Activated CD4-positive, alpha-beta T cell treated with anti-CD3 and anti-CD28 coated beads, Interleukin-2, amount 10 ng/mL, durations not matched to agents 7 days and 5 days (primary cell): ENCODE data around the gene USP2. TPM values are rescaled to one million over a fixed set of nuclear protein-coding genes. Genes with fewer than 3 reads are reported as not detected.

Source experiments
- CTCF ChIA-PET: fragments of 350-600 bp; sonication (Branson Sonifier 250); formaldehyde crosslinking; loops from one replicate; lab custom pipeline; 2021; ENCODE audit warnings: antibody characterized with exemption; lab: Charles Lee
- POLR2A ChIA-PET: fragments of 350-600 bp; sonication (Branson Sonifier 250); formaldehyde crosslinking; loops from one replicate; lab custom pipeline; 2021; ENCODE audit warnings: antibody characterized with exemption; lab: Charles Lee
- DNase-seq: peaks from one replicate; pipeline ENCODE4 v3.0.0-alpha.2; 2020
- H3K27ac Mint-ChIP-seq: one replicate; pipeline ENCODE4 v1.8.0; 2021; ENCODE audit warnings: mild to moderate bottlenecking, moderate library complexity, mixed read lengths
- H3K27me3 Mint-ChIP-seq: one replicate; pipeline ENCODE4 v1.8.0; 2021; ENCODE audit warnings: mixed read lengths
- H3K36me3 Mint-ChIP-seq: one replicate; pipeline ENCODE4 v1.8.0; 2021; ENCODE audit warnings: low read depth, mixed read lengths
- H3K4me1 Mint-ChIP-seq: one replicate; pipeline ENCODE4 v1.8.0; 2021; ENCODE audit warnings: mixed read lengths
- H3K4me3 Mint-ChIP-seq: one replicate; pipeline ENCODE4 v1.8.0; 2021; ENCODE audit warnings: mild to moderate bottlenecking, moderate library complexity, mixed read lengths
- H3K9me3 Mint-ChIP-seq: one replicate; pipeline ENCODE4 v1.8.0; 2021; ENCODE audit warnings: mixed read lengths
- total RNA-seq, 2 experiments: library from RNA; stranded (reverse); gene quantifications; one replicate each; pipeline ENCODE4 v1.2.3, GENCODE V29; 2021

USP2 gene
- total RNA-seq, 2 experiments from 2014 or later, result 0.17 to 0.22 TPM

DNA sequence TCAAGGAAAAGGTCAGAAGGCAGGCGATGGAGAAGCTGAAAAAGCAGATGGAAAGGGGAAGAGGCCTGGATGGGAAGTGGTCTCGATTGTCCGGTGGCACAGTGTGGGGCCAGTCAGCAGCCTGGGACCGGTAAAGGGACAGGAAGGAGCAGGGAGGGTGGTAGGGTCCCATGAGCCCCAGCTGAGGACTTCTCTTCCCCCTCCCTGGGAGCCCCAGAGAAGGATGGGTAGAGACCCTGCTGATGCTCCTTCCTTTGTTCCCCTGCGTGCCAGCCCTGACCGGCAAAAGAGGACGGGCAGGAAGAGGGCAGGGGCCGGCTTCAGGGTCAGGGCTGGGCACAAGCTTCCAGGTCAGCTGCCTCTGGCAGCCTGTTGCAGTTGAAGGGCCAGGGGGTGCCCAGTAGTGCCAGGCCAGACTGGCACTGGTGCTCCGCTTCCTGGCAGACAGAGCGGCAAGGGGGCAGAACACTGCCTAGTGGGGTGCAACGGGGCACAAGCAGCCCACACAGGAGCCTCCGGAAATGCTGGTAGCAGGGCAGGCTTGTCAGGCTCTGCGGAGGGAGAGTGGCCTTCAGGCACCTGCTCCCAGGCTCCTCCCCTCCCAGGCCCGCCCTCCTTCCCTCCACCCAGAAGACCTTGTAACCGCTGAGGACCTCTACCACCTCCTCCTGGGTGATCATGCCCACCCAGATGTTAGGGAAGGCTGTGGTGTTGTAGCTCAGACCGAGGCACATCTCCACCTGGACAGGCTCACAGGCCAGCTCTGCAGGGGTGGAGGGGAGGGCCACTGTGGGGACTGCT, 40.1 kb downstream of the USP2 start:
- CTCF ChIA-PET, result interaction anchor here (0.8 to 7.1 kb wide), 4 partner anchors 15 to 235 kb away, joined by 3 to 104 read pairs (median 4); partner anchors contain the start of gene C2CD2L
- POLR2A ChIA-PET, result no interaction called here
- Mint-ChIP-seq H3K27me3 (peaks cover 38% of the 10 kb centered on the region), H3K4me1 (peaks cover 33% of the 10 kb centered on the region), H3K36me3 (peaks cover 6% of the 10 kb centered on the region), H3K9me3 (no peaks in the 10 kb centered on the region), H3K4me3 (no peak overlapping the region), H3K27ac (peak overlapping the region; percentile 43)
- DNase-seq, result no peak

DNA sequence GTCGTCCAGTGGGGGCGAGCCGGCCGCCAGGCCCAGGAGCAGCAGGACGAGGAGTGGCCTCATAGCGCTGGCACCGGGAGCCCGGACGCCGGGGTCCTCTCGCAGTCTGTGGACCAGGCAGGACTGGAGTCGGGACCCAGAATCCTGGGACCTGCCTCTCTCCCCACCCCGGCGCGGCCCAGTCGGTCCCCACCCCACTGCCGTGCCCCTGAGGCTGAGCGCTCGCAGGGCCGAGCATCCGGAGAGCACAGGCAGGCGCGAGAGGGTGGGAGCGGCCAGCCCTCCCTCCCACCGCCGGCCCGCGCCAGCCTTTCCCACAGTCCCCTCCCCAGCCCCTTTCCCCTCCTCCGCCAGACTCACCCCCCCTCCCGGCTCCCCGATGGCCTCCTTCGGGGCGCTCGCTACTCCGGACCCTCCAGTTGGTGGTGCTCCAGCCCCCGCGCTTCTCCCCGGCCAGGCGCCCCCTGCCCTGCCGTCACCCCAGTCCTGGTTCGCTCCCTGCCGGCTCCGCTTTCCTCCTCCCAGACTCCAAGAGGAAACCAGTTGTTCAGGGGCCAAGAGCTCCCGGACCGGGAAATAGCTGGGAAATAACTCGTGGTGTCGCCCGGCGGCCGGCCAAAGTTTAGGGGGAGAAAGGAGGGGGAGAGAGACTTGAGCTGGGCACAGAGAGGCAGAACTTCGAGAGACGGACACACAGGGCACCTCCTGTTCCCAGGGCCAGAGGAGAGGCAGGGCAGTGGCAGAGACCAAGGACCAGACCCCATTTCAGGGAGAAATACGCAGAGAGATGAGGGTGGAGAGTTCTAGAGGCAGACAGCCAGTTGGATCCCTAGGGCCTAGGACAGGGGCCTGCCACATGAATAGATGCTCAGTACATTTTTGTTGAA, 40.9 kb downstream of the USP2 start, which contains the start of gene C1QTNF5:
TSS of gene C1QTNF5 (minus strand) at position 549 of the 887 bp plus-strand sequence. CDS start at position 63, 486 bp downstream.
- POLR2A ChIA-PET, result no interaction called here
- DNase-seq, result no peak
- CTCF ChIA-PET, result interaction anchor here (0.8 to 7.1 kb wide), 9 partner anchors 7 to 234 kb away, joined by 4 to 104 read pairs (median 8); partner anchors contain the start of genes C2CD2L, CBL and MFRP
- peaks cover 41% of the 10 kb centered on the region for H3K4me1 Mint-ChIP-seq
- no peaks in the 10 kb centered on the region for H3K9me3 Mint-ChIP-seq
- peaks cover 38% of the 10 kb centered on the region for H3K27me3 Mint-ChIP-seq
- peaks cover 10% of the 10 kb centered on the region for H3K36me3 Mint-ChIP-seq
- peak within 1 kb of the TSS; percentile 43 for H3K27ac Mint-ChIP-seq
- H3K4me3 Mint-ChIP-seq, result peak within 1 kb of the TSS; percentile 14

DNA sequence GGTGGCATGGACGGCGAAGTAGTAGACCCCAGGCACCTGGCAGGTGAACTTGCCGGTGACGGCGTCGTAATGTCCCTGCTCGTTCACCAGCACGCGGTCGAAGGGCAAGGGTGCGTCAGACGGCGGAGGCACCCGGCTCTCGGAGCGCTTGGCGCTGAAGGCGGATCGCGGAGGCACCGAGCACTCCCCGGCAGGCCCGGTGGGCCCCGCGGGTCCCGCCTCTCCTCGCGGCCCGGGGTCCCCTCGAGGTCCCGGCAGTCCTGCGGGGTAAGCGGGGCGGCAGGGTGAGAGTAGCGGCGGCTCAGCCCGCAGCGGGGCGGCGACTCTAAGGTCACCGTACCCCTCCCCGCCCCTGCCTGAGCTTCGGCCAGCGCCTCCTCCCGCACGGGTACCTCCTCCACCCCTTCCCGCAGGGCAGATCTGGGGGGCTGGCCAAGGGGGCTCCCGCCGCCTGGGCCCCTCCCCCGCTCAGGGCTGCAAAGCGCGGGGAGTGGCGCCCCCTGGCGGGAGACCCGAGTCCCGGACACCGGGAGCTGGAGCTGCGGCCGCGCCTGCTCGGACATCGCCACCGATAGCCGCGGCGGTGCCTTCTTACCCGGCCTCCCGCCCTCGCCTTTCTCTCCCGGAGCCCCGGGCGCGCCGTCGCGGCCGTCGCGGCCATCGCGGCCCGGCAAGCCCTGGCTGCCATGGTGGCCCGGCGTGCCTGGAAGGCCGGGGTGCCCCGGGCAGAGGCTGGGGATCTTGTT, 41.7 kb downstream of the USP2 start:
- Mint-ChIP-seq H3K4me1 (peaks cover 48% of the 10 kb centered on the region), H3K27ac (no peak overlapping the region), H3K9me3 (no peaks in the 10 kb centered on the region), H3K4me3 (no peak overlapping the region), H3K27me3 (peaks cover 38% of the 10 kb centered on the region), H3K36me3 (peaks cover 10% of the 10 kb centered on the region)
- ChIA-PET POLR2A (no interaction called here), CTCF (interaction anchor here (0.5 to 7.1 kb wide), 10 partner anchors 8 to 134 kb away, joined by 3 to 104 read pairs (median 7); partner anchors contain the start of genes CBL and MFRP)
- peak; percentile 41 for DNase-seq

DNA sequence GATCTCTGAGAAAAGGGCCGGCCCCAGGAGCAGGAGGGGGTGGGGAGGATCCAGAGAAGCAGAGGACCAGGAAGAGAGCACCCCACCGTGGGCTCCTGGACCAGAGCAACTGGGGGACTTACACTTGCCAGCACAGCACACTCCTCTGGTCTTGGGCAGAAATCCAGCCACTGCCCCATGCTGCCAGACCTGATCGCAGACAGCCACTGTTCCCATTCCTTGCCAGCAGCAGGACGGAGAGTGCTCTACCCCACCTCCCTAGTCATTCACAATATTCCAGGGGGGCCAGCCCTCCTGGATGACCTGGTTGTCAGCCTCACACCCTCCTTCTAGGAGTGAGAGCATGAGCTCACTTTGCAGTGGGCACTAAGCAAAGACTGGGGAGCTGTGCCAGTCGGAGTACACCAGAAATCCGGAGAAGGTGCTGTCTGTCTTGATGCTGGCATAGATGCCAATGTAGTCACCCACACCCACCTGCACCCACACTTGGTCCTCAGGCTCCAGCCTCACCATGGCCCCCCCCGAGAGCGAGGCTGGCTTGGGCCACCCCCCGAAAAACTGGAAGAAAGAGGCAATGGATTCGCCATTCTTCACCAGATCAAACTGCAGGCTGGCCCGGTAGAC, 42.4 kb downstream of the USP2 start:
- POLR2A ChIA-PET, result no interaction called here
- peaks cover 52% of the 10 kb centered on the region for H3K4me1 Mint-ChIP-seq
- peaks cover 34% of the 10 kb centered on the region for H3K27me3 Mint-ChIP-seq
- H3K4me3 Mint-ChIP-seq, result no peak overlapping the region
- peaks cover 10% of the 10 kb centered on the region for H3K36me3 Mint-ChIP-seq
- no peaks in the 10 kb centered on the region for H3K9me3 Mint-ChIP-seq
- CTCF ChIA-PET, result interaction anchor here (0.5 to 7.1 kb wide), 24 partner anchors 9 to 334 kb away, joined by 3 to 104 read pairs (median 6); partner anchors contain the start of genes CBL and MFRP
- H3K27ac Mint-ChIP-seq, result no peak overlapping the region
- no peak for DNase-seq

DNA sequence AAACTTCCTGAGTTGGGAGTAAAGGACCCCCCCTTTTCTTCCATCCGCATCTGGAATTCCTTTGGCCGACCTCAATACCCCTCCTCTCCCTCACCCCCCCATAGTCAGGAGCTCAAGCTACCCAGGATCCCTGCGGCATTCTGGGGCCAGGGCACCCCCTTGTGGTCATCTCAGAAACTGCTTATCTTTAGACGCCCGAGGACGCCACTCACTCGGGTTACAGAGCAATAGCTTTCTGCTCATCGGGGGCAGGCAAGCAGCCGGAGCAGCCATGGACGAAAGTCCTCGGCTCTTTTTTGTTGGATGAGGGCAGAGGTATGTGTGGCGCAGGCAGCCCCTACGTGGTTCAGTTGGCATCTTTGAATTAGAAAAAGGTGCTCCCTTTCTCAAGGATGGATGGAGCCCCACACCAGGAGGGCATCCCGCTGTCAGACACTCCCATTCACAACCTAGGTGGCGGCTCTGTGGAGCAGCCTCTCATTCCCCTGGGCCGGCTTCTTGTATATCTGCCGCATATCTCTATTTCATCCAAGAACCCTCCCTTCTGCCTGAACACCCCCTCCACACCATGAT, 43.1 kb downstream of the USP2 start:
- peaks cover 59% of the 10 kb centered on the region for H3K4me1 Mint-ChIP-seq
- peaks cover 10% of the 10 kb centered on the region for H3K36me3 Mint-ChIP-seq
- H3K4me3 Mint-ChIP-seq, result no peak overlapping the region
- H3K27ac Mint-ChIP-seq, result no peak overlapping the region
- H3K27me3 Mint-ChIP-seq, result peaks cover 29% of the 10 kb centered on the region
- H3K9me3 Mint-ChIP-seq, result no peaks in the 10 kb centered on the region
- CTCF ChIA-PET, result interaction anchor here (0.5 to 7.1 kb wide), 30 partner anchors 9 to 1018 kb away, joined by 3 to 104 read pairs (median 6); partner anchors contain the start of genes CBL, HMBS, MFRP and SLC37A4
- peak; percentile 73 for DNase-seq
- POLR2A ChIA-PET, result interaction anchor here (0.6 kb wide), 1 partner anchor 790 kb away, joined by 3 read pairs; no protein-coding TSS in a partner anchor

DNA sequence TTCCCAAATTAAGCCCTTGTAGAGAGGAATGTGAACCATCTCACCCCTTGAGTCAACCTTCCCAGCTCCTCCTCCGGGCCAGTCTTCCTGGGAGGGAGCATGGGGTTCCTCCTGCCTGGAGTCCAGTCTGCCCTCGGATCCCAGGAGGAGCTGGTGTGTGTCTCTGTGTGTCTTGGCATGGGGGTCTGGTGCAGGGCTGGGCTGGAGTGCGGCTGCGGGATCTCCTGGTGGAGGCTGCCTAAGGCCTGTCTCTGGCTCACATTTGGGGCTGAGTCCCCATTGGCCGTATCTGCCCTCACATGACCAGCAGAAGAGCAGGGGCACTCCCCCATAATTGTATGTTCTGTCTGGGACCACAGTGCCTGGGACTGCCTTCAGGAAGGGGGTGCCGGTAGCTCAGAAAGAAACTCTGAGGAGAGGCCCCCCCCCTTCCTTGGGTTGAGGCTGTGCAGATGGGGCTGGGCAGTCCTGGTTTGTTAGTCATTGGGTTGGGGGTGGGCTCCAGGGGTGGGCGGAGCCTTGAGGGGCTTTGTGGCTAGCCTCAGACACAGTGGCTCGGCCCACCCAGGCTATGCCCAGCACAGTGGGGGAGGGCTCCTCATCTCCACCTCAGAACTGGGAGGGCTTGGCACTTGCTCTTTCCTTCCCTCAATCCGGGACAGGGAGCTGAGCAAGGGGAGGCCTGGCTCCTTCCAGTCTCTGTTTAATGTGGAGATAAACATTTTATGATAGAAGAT, 43.7 kb downstream of the USP2 start:
- Mint-ChIP-seq H3K4me3 (no peak overlapping the region), H3K27me3 (peaks cover 24% of the 10 kb centered on the region), H3K4me1 (peaks cover 65% of the 10 kb centered on the region)

DNA sequence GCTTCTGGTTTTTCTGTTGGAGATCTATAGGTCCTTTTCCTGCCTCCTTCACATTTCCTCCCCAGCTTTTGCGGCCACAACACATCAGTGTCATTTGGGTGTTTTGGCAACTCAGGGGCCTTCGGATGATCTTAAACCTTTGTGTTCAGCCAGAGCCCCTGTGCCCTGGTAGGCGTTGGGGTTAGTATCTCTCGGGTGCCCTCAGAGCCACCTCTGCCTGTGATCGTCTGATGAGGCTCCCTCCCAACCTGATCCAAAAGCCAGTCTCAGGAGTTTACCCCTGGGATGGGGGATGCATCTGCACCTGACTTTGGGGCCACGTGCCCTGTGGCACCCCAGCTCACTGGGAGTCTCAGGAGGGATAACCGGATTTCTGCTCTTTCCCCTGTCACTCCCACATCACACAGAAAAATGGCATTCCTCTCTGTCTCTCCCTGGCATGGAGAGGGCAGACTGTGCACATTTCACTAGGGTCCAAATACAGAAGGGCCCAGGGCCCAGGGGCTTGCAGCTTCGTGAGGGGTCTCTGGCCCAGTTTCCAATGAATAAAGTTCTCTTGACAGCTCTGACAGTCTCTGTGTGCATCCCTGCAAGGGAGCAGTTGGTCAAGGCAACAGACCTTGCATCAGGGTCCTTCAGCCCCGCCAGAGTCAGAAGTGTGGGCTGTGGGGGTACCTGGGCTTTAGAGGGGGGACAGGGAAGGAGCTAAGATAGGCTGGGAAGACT, 44.6 kb downstream of the USP2 start:
- H3K27ac Mint-ChIP-seq, result peak overlapping the region; percentile 62
- POLR2A ChIA-PET, result no interaction called here

More for the DNA sequence above, 43.7 kb downstream of the USP2 start:
- Mint-ChIP-seq H3K9me3 (no peaks in the 10 kb centered on the region), H3K27ac (no peak overlapping the region), H3K36me3 (peaks cover 10% of the 10 kb centered on the region)
- DNase-seq, result no peak
- ChIA-PET CTCF (interaction anchor here (0.5 to 7.1 kb wide), 28 partner anchors 8 to 1018 kb away, joined by 3 to 104 read pairs (median 6); partner anchors contain the start of genes CBL, HMBS, MFRP and SLC37A4), POLR2A (interaction anchor here (0.6 kb wide), 1 partner anchor 791 kb away, joined by 3 read pairs; no protein-coding TSS in a partner anchor)

DNA sequence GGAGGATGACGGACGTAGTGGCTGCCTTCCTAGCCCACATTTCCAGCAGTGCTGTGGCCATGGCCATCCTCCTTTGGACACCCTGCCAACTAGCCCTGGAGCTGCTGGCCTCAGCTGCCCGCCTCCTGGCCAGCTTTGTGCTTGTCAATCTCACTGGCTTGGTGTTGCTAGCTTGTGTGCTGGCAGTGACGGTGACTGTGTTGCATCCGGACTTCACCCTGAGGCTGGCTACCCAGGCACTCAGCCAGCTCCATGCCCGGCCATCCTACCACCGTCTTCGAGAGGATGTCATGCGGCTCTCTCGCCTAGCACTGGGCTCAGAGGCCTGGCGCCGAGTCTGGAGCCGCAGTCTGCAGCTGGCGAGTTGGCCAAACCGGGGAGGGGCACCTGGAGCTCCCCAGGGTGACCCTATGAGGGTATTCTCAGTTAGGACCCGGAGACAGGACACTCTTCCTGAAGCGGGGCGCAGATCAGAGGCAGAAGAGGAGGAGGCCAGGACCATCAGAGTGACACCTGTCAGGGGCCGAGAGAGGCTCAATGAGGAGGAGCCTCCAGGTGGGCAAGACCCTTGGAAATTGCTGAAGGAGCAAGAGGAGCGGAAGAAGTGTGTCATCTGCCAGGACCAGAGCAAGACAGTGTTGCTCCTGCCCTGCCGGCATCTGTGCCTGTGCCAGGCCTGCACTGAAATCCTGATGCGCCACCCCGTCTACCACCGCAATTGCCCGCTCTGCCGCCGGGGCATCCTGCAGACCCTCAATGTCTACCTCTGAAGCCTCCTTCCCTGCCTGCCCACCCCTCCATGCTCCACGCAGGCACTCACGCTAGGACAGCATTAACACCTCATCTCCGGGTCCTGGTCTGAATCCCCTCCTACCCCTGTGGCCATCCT, 45.6 kb downstream of the USP2 start:
- Mint-ChIP-seq H3K27me3 (peaks cover 12% of the 10 kb centered on the region), H3K27ac (peak overlapping the region; percentile 99), H3K4me3 (peak overlapping the region; percentile 91), H3K36me3 (peaks cover 10% of the 10 kb centered on the region), H3K4me1 (peaks cover 64% of the 10 kb centered on the region), H3K9me3 (no peaks in the 10 kb centered on the region)
- POLR2A ChIA-PET, result no interaction called here
- DNase-seq, result no peak
- CTCF ChIA-PET, result interaction anchor here (1.6 kb wide), 1 partner anchor 20 kb away, joined by 6 read pairs; no protein-coding TSS in a partner anchor

More for the DNA sequence above, 44.6 kb downstream of the USP2 start:
- DNase-seq, result no peak
- Mint-ChIP-seq H3K4me3 (peak overlapping the region; percentile 69), H3K27me3 (peaks cover 20% of the 10 kb centered on the region), H3K4me1 (peaks cover 67% of the 10 kb centered on the region), H3K9me3 (no peaks in the 10 kb centered on the region), H3K36me3 (peaks cover 10% of the 10 kb centered on the region)
- CTCF ChIA-PET, result interaction anchor here (0.9 to 7.1 kb wide), 13 partner anchors 11 to 281 kb away, joined by 4 to 104 read pairs (median 6); partner anchors contain the start of gene MFRP

DNA sequence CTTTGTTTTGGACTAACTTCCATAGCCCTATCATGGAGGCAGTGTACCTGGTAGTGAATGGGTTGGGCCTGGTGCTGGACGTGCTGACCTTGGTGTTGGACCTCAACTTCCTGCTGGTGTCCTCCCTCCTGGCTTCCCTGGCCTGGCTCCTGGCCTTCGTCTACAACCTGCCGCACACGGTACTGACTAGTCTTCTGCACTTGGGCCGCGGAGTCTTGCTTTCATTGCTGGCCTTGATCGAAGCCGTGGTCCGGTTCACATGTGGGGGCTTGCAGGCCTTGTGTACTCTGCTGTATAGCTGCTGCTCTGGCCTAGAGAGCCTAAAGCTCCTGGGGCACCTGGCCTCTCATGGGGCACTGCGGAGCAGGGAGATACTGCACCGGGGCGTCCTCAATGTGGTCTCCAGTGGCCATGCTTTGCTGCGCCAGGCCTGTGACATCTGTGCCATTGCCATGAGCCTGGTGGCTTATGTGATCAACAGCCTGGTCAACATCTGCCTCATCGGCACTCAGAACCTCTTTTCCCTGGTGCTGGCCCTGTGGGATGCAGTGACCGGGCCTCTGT, 46.3 kb downstream of the USP2 start:
- Mint-ChIP-seq H3K27me3 (peaks cover 16% of the 10 kb centered on the region), H3K4me1 (peaks cover 62% of the 10 kb centered on the region), H3K36me3 (peaks cover 10% of the 10 kb centered on the region), H3K27ac (peak overlapping the region; percentile 99), H3K9me3 (no peaks in the 10 kb centered on the region), H3K4me3 (peak overlapping the region; percentile 91)
- ChIA-PET POLR2A (no interaction called here), CTCF (interaction anchor here (0.6 to 1.6 kb wide), 2 partner anchors 21 to 68 kb away, joined by 4 to 6 read pairs; no protein-coding TSS in a partner anchor)
- DNase-seq, result no peak
